A549 (cell line): ENCODE data around the gene CTBP2.

Source experiments
- EHF ChIP-seq: fragments of 250-450 bp; sonication (Bioruptor Pico); IDR thresholded peaks from 2 replicates; pipeline ENCODE4 v1.5.0; 2020; ENCODE audit warnings: mild to moderate bottlenecking
- FOSL2 ChIP-seq, 2 experiments: fragments of 450-650 bp in 1 of 2; fragments of >200 bp in 1 of 2; sonication (Bioruptor Twin) in 1 of 2; formaldehyde crosslinking; IDR thresholded peaks; 2 replicates each; pipeline versions ENCODE4 v1.5.0 to v1.6.1; 2016 to 2020; ENCODE audit warnings: mild to moderate bottlenecking in 1 of 2, moderate library complexity in 1 of 2
- HDAC2 ChIP-seq: fragments of 200-600 bp; sonication (generic); IDR thresholded peaks from 2 replicates; pipeline ENCODE4 v1.6.1; 2016
- MAFK ChIP-seq: fragments of 450-650 bp; IDR thresholded peaks from 2 replicates; pipeline ENCODE4 v1.6.1; 2014; ENCODE audit not compliant: partially characterized antibody
- POLR2A ChIP-seq: IDR thresholded peaks from 2 replicates; pipeline ENCODE4 v1.6.1; 2012; ENCODE audit warnings: mild to moderate bottlenecking, low read length
- RAD21 ChIP-seq, 2 experiments: fragments of >200 bp in 1 of 2; sonication (Bioruptor Twin) in 1 of 2; formaldehyde crosslinking in 1 of 2; IDR thresholded peaks in 1 of 2; conservative IDR thresholded peaks in 1 of 2; 2 replicates in 1 of 2; 3 replicates in 1 of 2; pipeline ENCODE4 v1.6.1; 2012 to 2018; ENCODE audit warnings: inconsistent platforms in 1 of 2
- RARB ChIP-seq: fragments of 250-450 bp; sonication (Bioruptor Pico); IDR thresholded peaks from 2 replicates; pipeline ENCODE4 v1.8.0; 2021; ENCODE audit warnings: mild to moderate bottlenecking, moderate library complexity
- RFX5 ChIP-seq: fragments of 450-650 bp; IDR thresholded peaks from 2 replicates; pipeline ENCODE4 v1.7.1; 2014; ENCODE audit warnings: antibody characterized with exemption, mild to moderate bottlenecking, moderate library complexity
- SMC3 ChIP-seq: fragments of >200 bp; sonication (Bioruptor Twin); formaldehyde crosslinking; IDR thresholded peaks from 3 replicates; pipeline ENCODE4 v1.6.1; 2018; ENCODE audit warnings: inconsistent platforms
- ZC3H11A ChIP-seq: fragments of 450-650 bp; IDR thresholded peaks from 2 replicates; pipeline ENCODE4 v1.6.1; 2014; ENCODE audit warnings: antibody characterized with exemption, mild to moderate bottlenecking
- ZSCAN20 ChIP-seq: fragments of 250-450 bp; sonication (Bioruptor Pico); IDR thresholded peaks from 2 replicates; pipeline ENCODE4 v1.8.0; 2022; ENCODE audit warnings: mild to moderate bottlenecking, moderate library complexity
- TF ChIP-seq, protein P1 (sequence below): fragments of 200-600 bp; sonication (generic); IDR thresholded peaks from 2 replicates; pipeline ENCODE4 v1.6.1; 2016; ENCODE audit warnings: antibody characterized with exemption, mild to moderate bottlenecking, moderate library complexity
- TF ChIP-seq, protein P2 (sequence below): fragments of >200 bp; sonication (Bioruptor Twin); formaldehyde crosslinking; IDR thresholded peaks from 3 replicates; pipeline ENCODE4 v1.5.1; 2016

DNA sequence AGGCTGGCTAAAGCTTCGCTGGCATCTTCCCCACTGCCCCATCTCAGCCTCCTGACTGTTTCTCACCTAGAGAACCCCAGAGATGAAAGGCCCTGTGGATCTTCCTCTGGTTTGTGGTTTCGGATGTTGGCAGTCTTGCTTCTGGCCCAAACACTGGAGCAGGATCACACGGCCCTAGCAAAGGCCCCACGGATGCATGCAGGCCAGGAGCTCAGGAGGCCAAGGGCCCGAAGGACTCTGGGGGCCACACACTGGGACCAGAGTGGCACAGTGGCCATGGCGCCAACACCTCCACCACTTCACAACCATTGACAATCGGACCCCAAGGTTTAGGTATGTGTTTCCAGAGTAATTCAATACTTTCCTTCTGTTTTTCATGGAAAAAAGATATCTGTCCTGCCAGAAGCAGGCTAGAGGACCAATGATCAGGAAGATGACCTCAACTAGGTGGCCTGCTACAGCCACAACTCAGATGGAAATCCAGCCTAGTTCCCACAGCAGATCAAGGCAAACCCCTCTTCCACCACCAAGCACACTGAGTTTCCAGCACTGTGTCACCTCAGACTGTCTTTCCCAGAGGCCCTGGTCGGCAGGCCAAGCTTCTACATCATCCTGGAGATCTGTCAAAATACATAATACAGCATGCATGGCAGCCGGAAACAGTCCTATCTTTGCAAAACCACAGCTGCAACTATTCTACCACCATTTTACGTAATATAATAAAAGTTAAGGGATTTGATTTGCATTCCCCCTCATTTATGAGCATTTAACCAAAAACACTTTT is 53.0 kb downstream of the CTBP2 start:
- TF ChIP-seq, protein P1, sequence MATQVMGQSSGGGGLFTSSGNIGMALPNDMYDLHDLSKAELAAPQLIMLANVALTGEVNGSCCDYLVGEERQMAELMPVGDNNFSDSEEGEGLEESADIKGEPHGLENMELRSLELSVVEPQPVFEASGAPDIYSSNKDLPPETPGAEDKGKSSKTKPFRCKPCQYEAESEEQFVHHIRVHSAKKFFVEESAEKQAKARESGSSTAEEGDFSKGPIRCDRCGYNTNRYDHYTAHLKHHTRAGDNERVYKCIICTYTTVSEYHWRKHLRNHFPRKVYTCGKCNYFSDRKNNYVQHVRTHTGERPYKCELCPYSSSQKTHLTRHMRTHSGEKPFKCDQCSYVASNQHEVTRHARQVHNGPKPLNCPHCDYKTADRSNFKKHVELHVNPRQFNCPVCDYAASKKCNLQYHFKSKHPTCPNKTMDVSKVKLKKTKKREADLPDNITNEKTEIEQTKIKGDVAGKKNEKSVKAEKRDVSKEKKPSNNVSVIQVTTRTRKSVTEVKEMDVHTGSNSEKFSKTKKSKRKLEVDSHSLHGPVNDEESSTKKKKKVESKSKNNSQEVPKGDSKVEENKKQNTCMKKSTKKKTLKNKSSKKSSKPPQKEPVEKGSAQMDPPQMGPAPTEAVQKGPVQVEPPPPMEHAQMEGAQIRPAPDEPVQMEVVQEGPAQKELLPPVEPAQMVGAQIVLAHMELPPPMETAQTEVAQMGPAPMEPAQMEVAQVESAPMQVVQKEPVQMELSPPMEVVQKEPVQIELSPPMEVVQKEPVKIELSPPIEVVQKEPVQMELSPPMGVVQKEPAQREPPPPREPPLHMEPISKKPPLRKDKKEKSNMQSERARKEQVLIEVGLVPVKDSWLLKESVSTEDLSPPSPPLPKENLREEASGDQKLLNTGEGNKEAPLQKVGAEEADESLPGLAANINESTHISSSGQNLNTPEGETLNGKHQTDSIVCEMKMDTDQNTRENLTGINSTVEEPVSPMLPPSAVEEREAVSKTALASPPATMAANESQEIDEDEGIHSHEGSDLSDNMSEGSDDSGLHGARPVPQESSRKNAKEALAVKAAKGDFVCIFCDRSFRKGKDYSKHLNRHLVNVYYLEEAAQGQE = no peak
- TF ChIP-seq POLR2A = no peak
- TF ChIP-seq, protein P2, sequence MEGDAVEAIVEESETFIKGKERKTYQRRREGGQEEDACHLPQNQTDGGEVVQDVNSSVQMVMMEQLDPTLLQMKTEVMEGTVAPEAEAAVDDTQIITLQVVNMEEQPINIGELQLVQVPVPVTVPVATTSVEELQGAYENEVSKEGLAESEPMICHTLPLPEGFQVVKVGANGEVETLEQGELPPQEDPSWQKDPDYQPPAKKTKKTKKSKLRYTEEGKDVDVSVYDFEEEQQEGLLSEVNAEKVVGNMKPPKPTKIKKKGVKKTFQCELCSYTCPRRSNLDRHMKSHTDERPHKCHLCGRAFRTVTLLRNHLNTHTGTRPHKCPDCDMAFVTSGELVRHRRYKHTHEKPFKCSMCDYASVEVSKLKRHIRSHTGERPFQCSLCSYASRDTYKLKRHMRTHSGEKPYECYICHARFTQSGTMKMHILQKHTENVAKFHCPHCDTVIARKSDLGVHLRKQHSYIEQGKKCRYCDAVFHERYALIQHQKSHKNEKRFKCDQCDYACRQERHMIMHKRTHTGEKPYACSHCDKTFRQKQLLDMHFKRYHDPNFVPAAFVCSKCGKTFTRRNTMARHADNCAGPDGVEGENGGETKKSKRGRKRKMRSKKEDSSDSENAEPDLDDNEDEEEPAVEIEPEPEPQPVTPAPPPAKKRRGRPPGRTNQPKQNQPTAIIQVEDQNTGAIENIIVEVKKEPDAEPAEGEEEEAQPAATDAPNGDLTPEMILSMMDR = no peak
- no peak for TF ChIP-seq EHF (CRISPR knock-in tag)
- no peak for TF ChIP-seq RFX5
- no peak for TF ChIP-seq ZSCAN20
- TF ChIP-seq RAD21 (conservative IDR thresholded peaks at IDR 0.05 in 1 of 2, IDR thresholded peaks at IDR 0.05 in 1 of 2) = no peak
- no peak for TF ChIP-seq HDAC2
- TF ChIP-seq SMC3 = no peak
- no peak for TF ChIP-seq ZC3H11A
- TF ChIP-seq RARB (CRISPR knock-in tag) = no peak
- no peak for TF ChIP-seq MAFK
- TF ChIP-seq FOSL2 (IDR thresholded peaks at IDR 0.05) = no peak
- no peak for TF ChIP-seq FOSL2 (CRISPR knock-in tag; IDR thresholded peaks at IDR 0.05)
